ENCODE data around the gene OR6C70.
"Not testable (repeated sequence)": the region's sequence is repeated elsewhere in the genome, so short reads cannot be mapped to it uniquely, and the experiment has no call there.

OR6C70 gene

GRCh38 chr12:55470088-55470829 lies at the start of gene OR6C70:
Gene OR6C70 (minus strand): TSS chr12:55470138. CDS start chr12:55470138, 0 bp downstream.
- no peaks in the 10 kb centered on the region for H3K9me3 ChIP-seq (ENCODE audit: control insufficient read depth, insufficient read depth, low read length)
- no peak within 1 kb of the TSS for H3K4me3 ChIP-seq (ENCODE audit: low read depth, low read length)
- no peak within 1 kb of the TSS for H3K9ac ChIP-seq (ENCODE audit: low read depth, low read length)
- H3K36me3 ChIP-seq (ENCODE audit: control insufficient read depth, insufficient read depth, low read length), result no peaks in the 10 kb centered on the region
- no peaks in the 10 kb centered on the region for H3K4me1 ChIP-seq (ENCODE audit: control insufficient read depth, insufficient read depth, low read length)
- H3K27me3 ChIP-seq (ENCODE audit: control insufficient read depth, insufficient read depth, low read length), result no peaks in the 10 kb centered on the region

- no peaks in the 10 kb centered on the region for H3K27me3 ChIP-seq (ENCODE audit: control insufficient read depth, insufficient read depth, low read length)
- H3K4me3 ChIP-seq (ENCODE audit: low read depth, low read length), result no peak overlapping the region
- no peak overlapping the region for H3K9ac ChIP-seq (ENCODE audit: low read depth, low read length)
- H3K36me3 ChIP-seq (ENCODE audit: control insufficient read depth, insufficient read depth, low read length), result no peaks in the 10 kb centered on the region
- no peaks in the 10 kb centered on the region for H3K4me1 ChIP-seq (ENCODE audit: control insufficient read depth, insufficient read depth, low read length)
- H3K9me3 ChIP-seq (ENCODE audit: control insufficient read depth, insufficient read depth, low read length), result no peaks in the 10 kb centered on the region
Measured at GRCh38 chr12:55516391-55516790, 46.5 kb upstream of the OR6C70 start.

- no peak overlapping the region for H3K4me3 ChIP-seq (ENCODE audit: low read depth, low read length)
Measured at GRCh38 chr12:55515696-55516095, 45.8 kb upstream of the OR6C70 start.

GRCh38 chr12:55501601-55502000 lies 31.7 kb upstream of the OR6C70 start:
- Histone ChIP-seq H3K27me3 (ENCODE audit: control insufficient read depth, insufficient read depth, low read length) (no peaks in the 10 kb centered on the region), H3K4me3 (ENCODE audit: low read depth, low read length) (no peak overlapping the region), H3K9me3 (ENCODE audit: control insufficient read depth, insufficient read depth, low read length) (no peaks in the 10 kb centered on the region), H3K4me1 (ENCODE audit: control insufficient read depth, insufficient read depth, low read length) (no peaks in the 10 kb centered on the region), H3K9ac (ENCODE audit: low read depth, low read length) (no peak overlapping the region), H3K36me3 (ENCODE audit: control insufficient read depth, insufficient read depth, low read length) (no peaks in the 10 kb centered on the region)

More at GRCh38 chr12:55515696-55516095, 45.8 kb upstream of the OR6C70 start:
- Histone ChIP-seq H3K4me1 (ENCODE audit: control insufficient read depth, insufficient read depth, low read length) (no peaks in the 10 kb centered on the region), H3K36me3 (ENCODE audit: control insufficient read depth, insufficient read depth, low read length) (no peaks in the 10 kb centered on the region), H3K9me3 (ENCODE audit: control insufficient read depth, insufficient read depth, low read length) (no peaks in the 10 kb centered on the region), H3K9ac (ENCODE audit: low read depth, low read length) (no peak overlapping the region), H3K27me3 (ENCODE audit: control insufficient read depth, insufficient read depth, low read length) (no peaks in the 10 kb centered on the region)

GRCh38 chr12:55499810-55500252 lies 29.9 kb upstream of the OR6C70 start:
- no peaks in the 10 kb centered on the region for H3K9me3 ChIP-seq (ENCODE audit: control insufficient read depth, insufficient read depth, low read length)
- no peak overlapping the region for H3K9ac ChIP-seq (ENCODE audit: low read depth, low read length)
- no peaks in the 10 kb centered on the region for H3K27me3 ChIP-seq (ENCODE audit: control insufficient read depth, insufficient read depth, low read length)
- no peaks in the 10 kb centered on the region for H3K36me3 ChIP-seq (ENCODE audit: control insufficient read depth, insufficient read depth, low read length)
- no peak overlapping the region for H3K4me3 ChIP-seq (ENCODE audit: low read depth, low read length)
- no peaks in the 10 kb centered on the region for H3K4me1 ChIP-seq (ENCODE audit: control insufficient read depth, insufficient read depth, low read length)

GRCh38 chr12:55499231-55499630 lies 29.3 kb upstream of the OR6C70 start:
- Histone ChIP-seq H3K36me3 (ENCODE audit: control insufficient read depth, insufficient read depth, low read length) (no peaks in the 10 kb centered on the region), H3K9me3 (ENCODE audit: control insufficient read depth, insufficient read depth, low read length) (no peaks in the 10 kb centered on the region), H3K9ac (ENCODE audit: low read depth, low read length) (no peak overlapping the region), H3K27me3 (ENCODE audit: control insufficient read depth, insufficient read depth, low read length) (no peaks in the 10 kb centered on the region), H3K4me3 (ENCODE audit: low read depth, low read length) (no peak overlapping the region), H3K4me1 (ENCODE audit: control insufficient read depth, insufficient read depth, low read length) (no peaks in the 10 kb centered on the region)

GRCh38 chr12:55495490-55495889 lies 25.6 kb upstream of the OR6C70 start:
- Histone ChIP-seq H3K36me3 (ENCODE audit: control insufficient read depth, insufficient read depth, low read length) (no peaks in the 10 kb centered on the region), H3K9me3 (ENCODE audit: control insufficient read depth, insufficient read depth, low read length) (no peaks in the 10 kb centered on the region), H3K4me1 (ENCODE audit: control insufficient read depth, insufficient read depth, low read length) (no peaks in the 10 kb centered on the region), H3K9ac (ENCODE audit: low read depth, low read length) (no peak overlapping the region), H3K27me3 (ENCODE audit: control insufficient read depth, insufficient read depth, low read length) (no peaks in the 10 kb centered on the region), H3K4me3 (ENCODE audit: low read depth, low read length) (no peak overlapping the region)

- Histone ChIP-seq H3K27me3 (ENCODE audit: control insufficient read depth, insufficient read depth, low read length) (no peaks in the 10 kb centered on the region), H3K4me1 (ENCODE audit: control insufficient read depth, insufficient read depth, low read length) (no peaks in the 10 kb centered on the region), H3K9me3 (ENCODE audit: control insufficient read depth, insufficient read depth, low read length) (no peaks in the 10 kb centered on the region), H3K9ac (ENCODE audit: low read depth, low read length) (no peak within 1 kb of the TSS), H3K36me3 (ENCODE audit: control insufficient read depth, insufficient read depth, low read length) (no peaks in the 10 kb centered on the region), H3K4me3 (ENCODE audit: low read depth, low read length) (no peak within 1 kb of the TSS)
Measured at GRCh38 chr12:55492078-55492477, 22.1 kb upstream of the OR6C70 start, which contains the start of gene OR6C68. Gene OR6C68 (plus strand): TSS chr12:55492378. CDS start chr12:55492378, 0 bp downstream.

GRCh38 chr12:55484284-55484683 lies 14.3 kb upstream of the OR6C70 start:
- H3K9ac ChIP-seq (ENCODE audit: low read depth, low read length), result not testable (repeated sequence)

GRCh38 chr12:55479136-55479535 lies 9.2 kb upstream of the OR6C70 start:
- H3K36me3 ChIP-seq (ENCODE audit: control insufficient read depth, insufficient read depth, low read length); H3K4me1 ChIP-seq (ENCODE audit: control insufficient read depth, insufficient read depth, low read length); H3K9me3 ChIP-seq (ENCODE audit: control insufficient read depth, insufficient read depth, low read length); H3K4me3 ChIP-seq (ENCODE audit: low read depth, low read length); H3K27me3 ChIP-seq (ENCODE audit: control insufficient read depth, insufficient read depth, low read length); H3K9ac ChIP-seq (ENCODE audit: low read depth, low read length): not testable (repeated sequence)

More at GRCh38 chr12:55484284-55484683, 14.3 kb upstream of the OR6C70 start:
- H3K4me1 ChIP-seq (ENCODE audit: control insufficient read depth, insufficient read depth, low read length); H3K4me3 ChIP-seq (ENCODE audit: low read depth, low read length); H3K9me3 ChIP-seq (ENCODE audit: control insufficient read depth, insufficient read depth, low read length); H3K36me3 ChIP-seq (ENCODE audit: control insufficient read depth, insufficient read depth, low read length); H3K27me3 ChIP-seq (ENCODE audit: control insufficient read depth, insufficient read depth, low read length): not testable (repeated sequence)

GRCh38 chr12:55472264-55472663 lies 2.3 kb upstream of the OR6C70 start:
- no peaks in the 10 kb centered on the region for H3K36me3 ChIP-seq (ENCODE audit: control insufficient read depth, insufficient read depth, low read length)
- H3K9ac ChIP-seq (ENCODE audit: low read depth, low read length), result no peak overlapping the region
- no peaks in the 10 kb centered on the region for H3K27me3 ChIP-seq (ENCODE audit: control insufficient read depth, insufficient read depth, low read length)
- no peaks in the 10 kb centered on the region for H3K9me3 ChIP-seq (ENCODE audit: control insufficient read depth, insufficient read depth, low read length)
- no peak overlapping the region for H3K4me3 ChIP-seq (ENCODE audit: low read depth, low read length)
- H3K4me1 ChIP-seq (ENCODE audit: control insufficient read depth, insufficient read depth, low read length), result no peaks in the 10 kb centered on the region

GRCh38 chr12:55469291-55469690 lies 647 bp downstream of the OR6C70 start:
- no peaks in the 10 kb centered on the region for H3K36me3 ChIP-seq (ENCODE audit: control insufficient read depth, insufficient read depth, low read length)
- H3K27me3 ChIP-seq (ENCODE audit: control insufficient read depth, insufficient read depth, low read length), result no peaks in the 10 kb centered on the region
- no peak overlapping the region for H3K9ac ChIP-seq (ENCODE audit: low read depth, low read length)
- no peak overlapping the region for H3K4me3 ChIP-seq (ENCODE audit: low read depth, low read length)
- no peaks in the 10 kb centered on the region for H3K4me1 ChIP-seq (ENCODE audit: control insufficient read depth, insufficient read depth, low read length)
- no peaks in the 10 kb centered on the region for H3K9me3 ChIP-seq (ENCODE audit: control insufficient read depth, insufficient read depth, low read length)
